DOHH2 (cell line): Measurements from ENCODE around the gene ATP4A.

ENCODE experiments used
- H3F3A ChIP-seq: fragments of 200-600 bp; sonication (generic), shearing (Covaris generic); 2 replicates; pipeline ENCODE4 v1.6.0; 2016; ENCODE audit warnings: antibody characterized with exemption, mild to moderate bottlenecking; ENCODE audit not compliant: control insufficient read depth, insufficient read depth
- H3K27ac ChIP-seq: fragments of 200-600 bp; sonication (generic); 2 replicates; pipeline ENCODE4 v1.5.1; 2014; ENCODE audit warnings: low read depth, mild to moderate bottlenecking, low read length, moderate library complexity
- H3K27me3 ChIP-seq: fragments of 200-600 bp; sonication (generic); 2 replicates; pipeline ENCODE4 v1.6.1; 2014; ENCODE audit warnings: mild to moderate bottlenecking, low read length, mixed read lengths; ENCODE audit not compliant: control insufficient read depth
- H3K36me3 ChIP-seq: fragments of 200-600 bp; sonication (generic); 2 replicates; pipeline ENCODE4 v1.6.1; 2014; ENCODE audit warnings: mild to moderate bottlenecking, low read length, moderate library complexity, mixed read lengths; ENCODE audit not compliant: control insufficient read depth
- H3K4me1 ChIP-seq: fragments of 200-600 bp; sonication (generic); 2 replicates; pipeline ENCODE4 v1.6.1; 2014; ENCODE audit warnings: mild to moderate bottlenecking, low read length, mixed read lengths; ENCODE audit not compliant: control insufficient read depth
- H3K4me2 ChIP-seq: fragments of 200-600 bp; sonication (generic); 2 replicates; pipeline ENCODE4 v1.6.0; 2014; ENCODE audit warnings: mild to moderate bottlenecking, low read length, moderate library complexity
- H3K4me3 ChIP-seq: fragments of 200-600 bp; sonication (generic); 2 replicates; pipeline ENCODE4 v1.5.1; 2014; ENCODE audit warnings: mild to moderate bottlenecking, low read length, mixed read lengths
- H3K79me2 ChIP-seq: fragments of 200-600 bp; sonication (generic); 2 replicates; pipeline ENCODE4 v1.6.1; 2014; ENCODE audit warnings: mild to moderate bottlenecking, low read length, mixed read lengths; ENCODE audit not compliant: control insufficient read depth
- H3K9me2 ChIP-seq: fragments of 200-600 bp; sonication (generic); replicated peaks from 2 replicates; pipeline ENCODE4 v1.6.1; 2014; ENCODE audit warnings: mild to moderate bottlenecking, low read length, mixed read lengths; ENCODE audit not compliant: control insufficient read depth
- H3K9me3 ChIP-seq: fragments of 200-600 bp; sonication (generic); 2 replicates; pipeline ENCODE4 v1.6.1; 2014; ENCODE audit warnings: antibody characterized with exemption, low read length, mixed read lengths; ENCODE audit not compliant: control insufficient read depth, insufficient read depth
- H4K20me1 ChIP-seq: fragments of 200-600 bp; sonication (generic); 2 replicates; pipeline ENCODE4 v1.6.0; 2014; ENCODE audit warnings: low read depth, mild to moderate bottlenecking, antibody characterized with exemption, low read length, moderate library complexity; ENCODE audit not compliant: control insufficient read depth, insufficient read depth
- EZH2phosphoT487 ChIP-seq: fragments of 200-600 bp; sonication (generic); IDR thresholded peaks from 2 replicates; pipeline ENCODE4 v1.6.1; 2017; ENCODE audit warnings: borderline replicate concordance, mild to moderate bottlenecking, antibody characterized with exemption, low read length, moderate library complexity, mixed read lengths
- TF ChIP-seq, protein P1 (sequence below): fragments of 200-600 bp; sonication (generic); IDR thresholded peaks from one replicate; pipeline ENCODE4 v1.5.1; 2014; ENCODE audit warnings: antibody characterized with exemption, mild to moderate bottlenecking, low read depth, low read length; ENCODE audit not compliant: poor library complexity, severe bottlenecking

ATP4A gene

GRCh38 chr19:35553385-35554000, 10.0 kb downstream of the ATP4A start:
- no peaks in the 10 kb centered on the region for H3K27me3 ChIP-seq
- no peaks in the 10 kb centered on the region for H3K79me2 ChIP-seq
- H3K27ac ChIP-seq, result no peak overlapping the region
- H3K4me1 ChIP-seq, result 0 out of 2 replicates have a peak, but pooled peaks cover under 1% of the 10 kb centered on the region
- no peaks in the 10 kb centered on the region for H4K20me1 ChIP-seq
- H3K9me2 ChIP-seq, result no peaks in the 10 kb centered on the region
- 0 out of 2 replicates have a peak, but pooled peaks cover 3% of the 10 kb centered on the region for H3K36me3 ChIP-seq
- H3K9me3 ChIP-seq, result no peaks in the 10 kb centered on the region
- no peak overlapping the region for H3K4me2 ChIP-seq
- H3F3A ChIP-seq, result no peaks in the 10 kb centered on the region
- TF ChIP-seq EZH2phosphoT487, result no peak
- TF ChIP-seq, protein P1, sequence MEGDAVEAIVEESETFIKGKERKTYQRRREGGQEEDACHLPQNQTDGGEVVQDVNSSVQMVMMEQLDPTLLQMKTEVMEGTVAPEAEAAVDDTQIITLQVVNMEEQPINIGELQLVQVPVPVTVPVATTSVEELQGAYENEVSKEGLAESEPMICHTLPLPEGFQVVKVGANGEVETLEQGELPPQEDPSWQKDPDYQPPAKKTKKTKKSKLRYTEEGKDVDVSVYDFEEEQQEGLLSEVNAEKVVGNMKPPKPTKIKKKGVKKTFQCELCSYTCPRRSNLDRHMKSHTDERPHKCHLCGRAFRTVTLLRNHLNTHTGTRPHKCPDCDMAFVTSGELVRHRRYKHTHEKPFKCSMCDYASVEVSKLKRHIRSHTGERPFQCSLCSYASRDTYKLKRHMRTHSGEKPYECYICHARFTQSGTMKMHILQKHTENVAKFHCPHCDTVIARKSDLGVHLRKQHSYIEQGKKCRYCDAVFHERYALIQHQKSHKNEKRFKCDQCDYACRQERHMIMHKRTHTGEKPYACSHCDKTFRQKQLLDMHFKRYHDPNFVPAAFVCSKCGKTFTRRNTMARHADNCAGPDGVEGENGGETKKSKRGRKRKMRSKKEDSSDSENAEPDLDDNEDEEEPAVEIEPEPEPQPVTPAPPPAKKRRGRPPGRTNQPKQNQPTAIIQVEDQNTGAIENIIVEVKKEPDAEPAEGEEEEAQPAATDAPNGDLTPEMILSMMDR, result no peak
- H3K4me3 ChIP-seq, result no peak overlapping the region

DNA sequence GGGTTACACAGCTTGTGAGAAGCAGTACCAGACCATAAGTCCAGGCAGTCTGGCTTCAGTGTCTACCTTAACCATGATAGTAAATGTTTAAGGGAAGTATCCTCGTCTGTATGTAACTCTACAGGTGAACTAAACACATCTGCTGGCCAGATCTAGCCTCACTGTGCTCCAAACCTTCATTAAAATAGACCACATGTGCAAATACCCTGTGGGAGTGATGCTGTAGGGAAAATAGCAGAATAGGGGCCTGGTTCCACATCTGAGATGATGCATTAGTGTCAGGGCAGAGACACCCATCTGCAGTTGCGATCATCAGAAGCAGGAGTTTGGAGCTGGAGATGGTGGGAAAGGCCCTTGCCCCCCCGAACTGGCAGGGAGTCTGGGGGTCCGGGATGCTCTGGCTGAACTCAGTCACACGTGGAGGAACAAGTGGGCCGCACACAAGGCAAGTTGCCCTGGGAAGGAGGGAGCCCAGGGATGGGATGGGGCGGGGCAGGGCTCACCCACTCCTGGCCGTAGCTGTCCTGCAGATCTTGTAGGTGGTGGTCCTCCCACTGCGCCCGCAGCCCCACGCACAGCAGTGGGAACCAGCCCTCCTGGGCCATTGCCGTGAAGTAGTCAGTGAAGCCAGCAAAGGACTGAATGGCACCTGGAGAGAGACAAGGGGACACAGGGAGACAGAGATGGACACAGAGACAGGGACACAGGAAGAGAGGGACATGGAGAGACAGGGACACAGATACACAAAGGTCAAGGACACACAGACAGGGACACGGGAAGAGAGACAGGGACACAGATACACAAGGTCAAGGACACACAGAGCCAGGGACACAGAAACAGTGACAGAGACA, 10.7 kb downstream of the ATP4A start:
- H3K4me2 ChIP-seq, result no peak overlapping the region
- H3K4me3 ChIP-seq, result no peak overlapping the region
- no peak overlapping the region for H3K27ac ChIP-seq
- no peaks in the 10 kb centered on the region for H3K9me3 ChIP-seq
- no peak for TF ChIP-seq EZH2phosphoT487
- TF ChIP-seq, protein P1, result no peak
- no peaks in the 10 kb centered on the region for H3K27me3 ChIP-seq
- no peaks in the 10 kb centered on the region for H3F3A ChIP-seq
- H3K9me2 ChIP-seq, result no peaks in the 10 kb centered on the region
- H4K20me1 ChIP-seq, result no peaks in the 10 kb centered on the region
- no peaks in the 10 kb centered on the region for H3K79me2 ChIP-seq
- H3K36me3 ChIP-seq, result 0 out of 2 replicates have a peak, but pooled peaks cover 3% of the 10 kb centered on the region
- no peaks in the 10 kb centered on the region for H3K4me1 ChIP-seq

DNA sequence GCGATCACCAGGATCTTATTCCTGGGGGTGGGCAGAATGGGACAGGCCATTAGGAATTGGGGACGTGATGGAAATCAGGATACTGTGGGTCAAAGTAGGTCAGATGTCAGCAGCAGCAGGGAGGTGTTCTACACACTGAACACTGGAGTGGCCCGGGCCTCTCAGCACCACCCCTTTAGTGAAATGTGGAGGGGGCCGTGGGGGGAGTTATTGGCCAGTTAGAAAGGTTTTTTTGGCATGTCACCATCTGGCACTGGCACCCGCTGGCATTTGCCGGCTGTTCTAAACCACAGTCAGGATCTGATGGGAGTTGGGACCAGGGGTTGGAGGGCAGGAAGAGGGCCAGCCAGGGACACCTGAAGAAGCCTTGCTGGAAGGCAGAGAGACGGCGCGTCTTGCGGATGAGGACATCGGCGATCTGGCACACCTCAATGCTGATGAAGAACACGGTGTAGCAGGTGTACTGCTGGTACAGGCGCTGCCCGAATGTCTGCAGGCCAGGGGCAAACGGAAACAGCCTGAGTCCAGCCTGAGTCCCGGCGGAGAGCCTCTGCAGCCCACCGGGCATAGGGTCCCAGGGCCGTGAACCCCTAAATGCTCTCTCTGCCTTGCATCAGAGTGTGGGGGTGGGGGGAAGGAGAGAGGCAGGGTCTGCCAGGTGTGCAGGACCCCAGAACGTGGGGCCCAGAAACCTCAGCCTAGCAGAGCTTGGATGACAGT, 12.2 kb downstream of the ATP4A start:
- no peak overlapping the region for H3K27ac ChIP-seq
- H3K79me2 ChIP-seq, result peaks cover 10% of the 10 kb centered on the region
- no peak overlapping the region for H3K4me2 ChIP-seq
- no peaks in the 10 kb centered on the region for H3K9me2 ChIP-seq
- no peak overlapping the region for H3K4me3 ChIP-seq
- no peaks in the 10 kb centered on the region for H3F3A ChIP-seq
- H3K9me3 ChIP-seq, result no peaks in the 10 kb centered on the region
- H3K4me1 ChIP-seq, result peaks cover 7% of the 10 kb centered on the region
- peaks cover 9% of the 10 kb centered on the region for H3K36me3 ChIP-seq
- no peak for TF ChIP-seq EZH2phosphoT487
- TF ChIP-seq, protein P1, result no peak
- H4K20me1 ChIP-seq, result peaks cover 2% of the 10 kb centered on the region; the same call in 1 of the 2 replicates
- H3K27me3 ChIP-seq, result no peaks in the 10 kb centered on the region
